K562 (cell line): ENCODE results near the gene GABRR1. TPM values are rescaled to one million over a fixed set of nuclear protein-coding genes. Genes with fewer than 3 reads are reported as not detected.

Experiments
- ATAC-seq: fragments of 200-7000 bp; cut with Tn5 transposase; 3 replicates; pipeline ENCODE4 v1.9.1; 2020; ENCODE audit warnings: moderate library complexity
- BruUV-seq: library from RNA; stranded (reverse); fragments of 400-500 nt; replicated peaks from 2 replicates; lab custom pipeline; 2021; lab: Mats Ljungman, UMichigan
- CTCF ChIA-PET: fragments of 300-600 bp; formaldehyde crosslinking; extraction: SDS; loops from one replicate; lab custom pipeline; 2021; ENCODE audit warnings: low intra/inter-chr PET ratio; lab: Yijun Ruan, JAX
- POLR2A ChIA-PET: fragments of 300-600, 350-650 bp; sonication (Branson Sonifier 250); formaldehyde crosslinking; extraction: SDS; loops from one replicate; lab custom pipeline; 2021; ENCODE audit warnings: antibody characterized with exemption, inconsistent platforms; lab: Yijun Ruan, JAX
- DNase-seq, 4 experiments: peaks; one replicate each; pipeline versions ENCODE4 v3.0.0 to v3.0.0-alpha.2; 2011 to 2018; ENCODE audit warnings: low spot score in 3 of 4, mixed read lengths in 3 of 4; ENCODE audit errors: extremely low read depth in 1 of 4
- FAIRE-seq: peaks from 2 replicates; lab custom pipeline; 2011; peaks lifted over from hg19 to GRCh38; lab: Jason Lieb, UNC
- H2AFZ ChIP-seq: 2 replicates; pipeline ENCODE4 v1.6.0; 2011; ENCODE audit warnings: low read depth, low read length, control low read depth, inconsistent platforms
- H3K27ac ChIP-seq: fragments of 200-600 bp; 3 replicates; pipeline ENCODE4 v1.8.0; 2011; ENCODE audit warnings: low read depth, mild to moderate bottlenecking, control low read depth, inconsistent platforms, low read length, moderate library complexity, mixed read lengths; ENCODE audit errors: extremely low read depth
- H3K27me3 ChIP-seq, 2 experiments: fragments of 300-600 bp in 1 of 2; 2 replicates in 1 of 2; 3 replicates in 1 of 2; pipeline versions ENCODE4 v1.6.0 to v1.8.0; 2011; ENCODE audit warnings: inconsistent platforms in 2 of 2, low read length in 2 of 2, mild to moderate bottlenecking in 1 of 2, mixed read lengths in 1 of 2, moderate library complexity in 1 of 2; ENCODE audit not compliant: control insufficient read depth in 2 of 2, insufficient read depth in 2 of 2
- H3K36me3 ChIP-seq: fragments of 300-600 bp; 3 replicates; pipeline ENCODE4 v1.8.0; 2011; ENCODE audit warnings: mild to moderate bottlenecking, low read length, inconsistent platforms; ENCODE audit not compliant: control insufficient read depth, insufficient read depth
- H3K4me1 ChIP-seq, 2 experiments: fragments of 200-600 bp in 1 of 2; replicated peaks in 1 of 2; 2 replicates in 1 of 2; 3 replicates in 1 of 2; pipeline versions ENCODE4 v1.5.1 to v1.8.0; 2011; ENCODE audit warnings: inconsistent platforms in 2 of 2, low read length in 2 of 2, mild to moderate bottlenecking in 1 of 2, mixed read lengths in 1 of 2, moderate library complexity in 1 of 2; ENCODE audit not compliant: control insufficient read depth in 2 of 2, insufficient read depth in 2 of 2
- H3K4me2 ChIP-seq: 2 replicates; pipeline ENCODE4 v1.6.1; 2011; ENCODE audit warnings: low read length, control low read depth, inconsistent platforms, mixed read lengths; ENCODE audit not compliant: insufficient read depth
- H3K4me3 ChIP-seq: fragments of 200-600 bp; sonication (generic), shearing (Covaris generic); 2 replicates; pipeline ENCODE4 v1.5.1; 2016; ENCODE audit warnings: control low read depth, inconsistent platforms
- H3K79me2 ChIP-seq: fragments of 200-600 bp; 3 replicates; pipeline ENCODE4 v1.8.0; 2011; ENCODE audit warnings: low read length, inconsistent platforms; ENCODE audit not compliant: control insufficient read depth, insufficient read depth
- H3K9ac ChIP-seq, 2 experiments: 2 replicates each; pipeline versions ENCODE4 v1.6.0 to v1.6.1; 2011; ENCODE audit warnings: low read depth in 2 of 2, low read length in 2 of 2, control low read depth in 1 of 2, inconsistent platforms in 1 of 2, mild to moderate bottlenecking in 1 of 2, mixed read lengths in 1 of 2; ENCODE audit not compliant: insufficient read depth in 1 of 2
- H3K9me1 ChIP-seq: one replicate; pipeline ENCODE4 v1.6.0; 2011; ENCODE audit warnings: inconsistent platforms, mild to moderate bottlenecking, low read length, moderate library complexity; ENCODE audit not compliant: control insufficient read depth, insufficient read depth
- H3K9me3 ChIP-seq: replicated peaks from 2 replicates; pipeline ENCODE4 v1.5.1; 2011; ENCODE audit warnings: low read depth, low read length, inconsistent platforms; ENCODE audit not compliant: control insufficient read depth, insufficient read depth
- H4K20me1 ChIP-seq: replicated peaks from 2 replicates; pipeline ENCODE4 v1.6.1; 2011; ENCODE audit warnings: low read length, inconsistent platforms, mixed read lengths; ENCODE audit not compliant: control insufficient read depth, insufficient read depth
- C11orf30 ChIP-seq: fragments of 450-650 bp; IDR thresholded peaks from 2 replicates; pipeline ENCODE4 v1.6.1; 2016; ENCODE audit warnings: low read depth, mild to moderate bottlenecking
- CBX8 ChIP-seq: fragments of 200-600 bp; sonication (generic); IDR thresholded peaks from 2 replicates; pipeline ENCODE4 v1.6.1; 2012; ENCODE audit warnings: borderline replicate concordance, mixed run types, low read depth, mild to moderate bottlenecking, moderate library complexity, mixed read lengths, low read length, control low read depth, inconsistent platforms; ENCODE audit not compliant: poor library complexity, severe bottlenecking; ENCODE audit errors: extremely low read depth
- JUND ChIP-seq, 2 experiments: IDR thresholded peaks; 2 replicates in 1 of 2; 3 replicates in 1 of 2; pipeline ENCODE4 v1.6.1; 2011; ENCODE audit warnings: borderline replicate concordance in 2 of 2, low read depth in 2 of 2, low read length in 2 of 2, improper control_type of control experiment in 1 of 2, missing biosample characterization in 1 of 2, missing genetic modification characterization in 1 of 2, missing genetic modification reagents in 1 of 2
- KDM1A ChIP-seq, 2 experiments: fragments of 450-650 bp; IDR thresholded peaks; 2 replicates each; pipeline ENCODE4 v1.6.1; 2016; ENCODE audit warnings: mild to moderate bottlenecking in 2 of 2
- NFATC3 ChIP-seq: fragments of 450-650 bp; IDR thresholded peaks from 2 replicates; pipeline ENCODE4 v1.6.1; 2017; ENCODE audit warnings: mild to moderate bottlenecking
- PYGO2 ChIP-seq: fragments of 450-650 bp; IDR thresholded peaks from 2 replicates; pipeline ENCODE4 v1.6.1; 2016; ENCODE audit warnings: mild to moderate bottlenecking, missing genetic modification characterization, moderate library complexity, missing compliant biosample characterization
- SRSF7 ChIP-seq: fragments of 200-400 bp; formaldehyde crosslinking; optimal IDR thresholded peaks from 2 replicates; pipeline ENCODE3; 2017; ENCODE audit warnings: mild to moderate bottlenecking, low read depth, low read length
- ZBTB17 ChIP-seq: fragments of 450-650 bp; formaldehyde crosslinking; IDR thresholded peaks from 2 replicates; pipeline ENCODE4 v1.4.0; 2020; ENCODE audit warnings: mild to moderate bottlenecking
- ZNF316 ChIP-seq: fragments of 450-650 bp; IDR thresholded peaks from 2 replicates; pipeline ENCODE4 v1.6.1; 2016
- ZNF785 ChIP-seq: fragments of 250-450 bp; sonication (Bioruptor Pico); IDR thresholded peaks from 2 replicates; pipeline ENCODE4 v1.4.0; 2020; ENCODE audit warnings: mild to moderate bottlenecking
- ZSCAN32 ChIP-seq: fragments of 450-650 bp; formaldehyde crosslinking; IDR thresholded peaks from 2 replicates; pipeline ENCODE4 v1.4.0; 2020; ENCODE audit warnings: mild to moderate bottlenecking, moderate library complexity
- WGBS: fragments of 100-300 bp; shearing (Covaris generic); methylation state at CpG from one replicate; pipeline ENCODE4 v1.1.6; 2016; ENCODE audit warnings: low coverage, mixed read lengths; ENCODE audit not compliant: insufficient coverage; ENCODE audit errors: missing lambda C conversion rate; 5-methylcytosine and 5-hydroxymethylcytosine counted together
- in situ Hi-C: fragments of 300-500 bp; cut with MboI; formaldehyde crosslinking; loops from 4 replicates; pipeline ENCODE4 v1.15.0; 2018; ENCODE audit warnings: inconsistent platforms, mixed read lengths
- intact Hi-C: fragments of 100-400 bp; cut with micrococcal nuclease; formaldehyde crosslinking; loops from 2 replicates; pipeline ENCODE4 v1.14.2; 2022
- polyA plus RNA-seq, 8 experiments: library from polyadenylated mRNA; depleted of rRNA in 4 of 8; stranded (reverse) in 5 of 8; unstranded in 3 of 8; fragments of >200 nt; fragmentation: Nextera tagmentation in 2 of 8; fragmentation: Illumina TruSeq in 1 of 8; extraction: Ambion mirVana in 2 of 8; extraction: Trizol in 1 of 8; gene quantifications; 2 replicates each; pipeline versions ENCODE4 v1.2.1 to v1.2.3, GENCODE V29; 2011 to 2014; ENCODE audit warnings: inconsistent platforms in 1 of 8, missing spikeins in 1 of 8
- total RNA-seq, 7 experiments: library from RNA; depleted of rRNA in 6 of 7; stranded (reverse); fragments of >200 nt in 6 of 7; fragmentation: Illumina TruSeq in 2 of 7; extraction: Trizol in 2 of 7; gene quantifications; 2 replicates each; pipeline versions ENCODE4 v1.2.1 to v1.2.3, GENCODE V29; 2011 to 2021; ENCODE audit warnings: low replicate concordance in 1 of 7
- TF ChIP-seq, protein P1 (sequence below): sonication (generic); formaldehyde crosslinking; IDR thresholded peaks from 2 replicates; pipeline ENCODE4 v1.8.0; 2022; ENCODE audit warnings: mild to moderate bottlenecking, missing genetic modification reagents
- TF ChIP-seq, protein P2 (sequence below): sonication (generic); formaldehyde crosslinking; IDR thresholded peaks from 2 replicates; pipeline ENCODE4 v1.8.1; 2023; ENCODE audit warnings: mild to moderate bottlenecking, missing genetic modification reagents, moderate library complexity
- TF ChIP-seq, protein P3 (sequence below): fragments of 450-650 bp; formaldehyde crosslinking; IDR thresholded peaks from 2 replicates; pipeline ENCODE4 v1.4.0; 2020; ENCODE audit warnings: mild to moderate bottlenecking
- TF ChIP-seq, protein P4 (sequence below): sonication (generic); formaldehyde crosslinking; IDR thresholded peaks from 2 replicates; pipeline ENCODE4 v1.9.0; 2022; ENCODE audit warnings: mild to moderate bottlenecking, missing genetic modification reagents

The GABRR1 gene
- total and polyA plus RNA-seq, 9 of the 15 experiments (the other 6 are each of a cell fraction or from before 2014, with no cell fraction given): not detected

DNA sequence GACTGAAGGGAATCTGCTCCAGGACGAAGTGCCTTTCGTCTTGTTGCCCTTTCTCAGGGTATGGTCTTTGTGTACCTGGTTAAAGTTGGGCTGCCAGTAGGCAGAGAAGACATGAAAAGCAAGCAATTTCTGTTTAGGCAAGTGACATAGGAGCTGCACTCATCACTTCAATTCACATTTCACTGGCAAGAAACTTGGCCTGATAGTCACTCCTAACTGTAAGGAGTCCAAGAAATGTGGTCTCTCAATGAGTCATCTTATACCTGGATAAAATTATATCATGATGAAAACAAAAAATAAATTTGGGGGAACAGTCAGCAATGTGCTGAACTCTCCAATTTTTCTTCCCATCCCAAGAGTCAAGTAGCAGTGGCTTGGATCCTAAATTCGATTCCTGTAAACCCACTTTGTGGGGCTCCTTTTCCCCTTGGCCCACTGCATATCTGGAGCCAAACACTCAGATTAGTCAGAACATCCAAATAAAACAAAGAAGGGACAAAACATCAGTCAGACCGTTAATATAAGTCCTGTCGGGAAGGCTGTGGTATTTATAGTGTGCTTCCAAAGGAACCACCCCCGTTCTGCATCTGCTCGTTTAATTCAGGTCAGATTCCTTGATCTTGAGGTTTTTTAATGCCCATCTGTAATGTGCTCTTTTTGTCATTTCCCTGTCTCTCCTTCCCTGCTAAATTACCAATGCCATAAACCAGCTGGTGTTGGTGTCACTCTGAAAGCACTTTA, 5.0 kb upstream of the GABRR1 start:
- no peaks in the 10 kb centered on the region for H3K79me2 ChIP-seq
- H4K20me1 ChIP-seq: no peaks in the 10 kb centered on the region
- WGBS: 1% methylated on average over 7 of the region's 7 CpGs
- H3K36me3 ChIP-seq: no peaks in the 10 kb centered on the region
- CTCF ChIA-PET: no interaction called here
- H3K9me3 ChIP-seq: no peaks in the 10 kb centered on the region
- H3K4me2 ChIP-seq: no peak overlapping the region
- no peak overlapping the region for H3K9ac ChIP-seq
- no peak overlapping the region for H2AFZ ChIP-seq
- no peak for ATAC-seq
- H3K4me3 ChIP-seq: no peak overlapping the region
- POLR2A ChIA-PET: interaction anchor here (0.8 kb wide), 1 partner anchor 258 kb away, joined by 4 read pairs; the partner anchor contains the start of gene RNGTT
- in situ Hi-C loops (no loop called here), intact Hi-C loops (no loop called here)
- no peaks in the 10 kb centered on the region; a peak in 1 of 5 replicates for H3K4me1 ChIP-seq
- no peak overlapping the region for H3K27ac ChIP-seq
- no peak for DNase-seq
- H3K9me1 ChIP-seq: no peaks in the 10 kb centered on the region
- peaks cover 11 to 22% of the 10 kb centered on the region in 2 experiments; a peak in 4 of 5 replicates for H3K27me3 ChIP-seq
- no peak for FAIRE-seq
- BruUV-seq: no TSS peak
- TF ChIP-seq SRSF7 (no peak), KDM1A (IDR thresholded peaks at IDR 0.05) (no peak), JUND (IDR thresholded peaks at IDR 0.05; ENCODE audit: borderline replicate concordance, low read depth, low read length) (no peak), JUND (tag; IDR thresholded peaks at IDR 0.05; ENCODE audit: borderline replicate concordance, low read depth, low read length) (no peak), PYGO2 (tag) (no peak), NFATC3 (no peak), ZNF316 (no peak), C11orf30 (no peak), CBX8 (no peak), ZSCAN32 (CRISPR knock-in tag) (no peak), ZBTB17 (CRISPR knock-in tag) (no peak), ZNF785 (CRISPR knock-in tag) (no peak)
- TF ChIP-seq, protein P1, sequence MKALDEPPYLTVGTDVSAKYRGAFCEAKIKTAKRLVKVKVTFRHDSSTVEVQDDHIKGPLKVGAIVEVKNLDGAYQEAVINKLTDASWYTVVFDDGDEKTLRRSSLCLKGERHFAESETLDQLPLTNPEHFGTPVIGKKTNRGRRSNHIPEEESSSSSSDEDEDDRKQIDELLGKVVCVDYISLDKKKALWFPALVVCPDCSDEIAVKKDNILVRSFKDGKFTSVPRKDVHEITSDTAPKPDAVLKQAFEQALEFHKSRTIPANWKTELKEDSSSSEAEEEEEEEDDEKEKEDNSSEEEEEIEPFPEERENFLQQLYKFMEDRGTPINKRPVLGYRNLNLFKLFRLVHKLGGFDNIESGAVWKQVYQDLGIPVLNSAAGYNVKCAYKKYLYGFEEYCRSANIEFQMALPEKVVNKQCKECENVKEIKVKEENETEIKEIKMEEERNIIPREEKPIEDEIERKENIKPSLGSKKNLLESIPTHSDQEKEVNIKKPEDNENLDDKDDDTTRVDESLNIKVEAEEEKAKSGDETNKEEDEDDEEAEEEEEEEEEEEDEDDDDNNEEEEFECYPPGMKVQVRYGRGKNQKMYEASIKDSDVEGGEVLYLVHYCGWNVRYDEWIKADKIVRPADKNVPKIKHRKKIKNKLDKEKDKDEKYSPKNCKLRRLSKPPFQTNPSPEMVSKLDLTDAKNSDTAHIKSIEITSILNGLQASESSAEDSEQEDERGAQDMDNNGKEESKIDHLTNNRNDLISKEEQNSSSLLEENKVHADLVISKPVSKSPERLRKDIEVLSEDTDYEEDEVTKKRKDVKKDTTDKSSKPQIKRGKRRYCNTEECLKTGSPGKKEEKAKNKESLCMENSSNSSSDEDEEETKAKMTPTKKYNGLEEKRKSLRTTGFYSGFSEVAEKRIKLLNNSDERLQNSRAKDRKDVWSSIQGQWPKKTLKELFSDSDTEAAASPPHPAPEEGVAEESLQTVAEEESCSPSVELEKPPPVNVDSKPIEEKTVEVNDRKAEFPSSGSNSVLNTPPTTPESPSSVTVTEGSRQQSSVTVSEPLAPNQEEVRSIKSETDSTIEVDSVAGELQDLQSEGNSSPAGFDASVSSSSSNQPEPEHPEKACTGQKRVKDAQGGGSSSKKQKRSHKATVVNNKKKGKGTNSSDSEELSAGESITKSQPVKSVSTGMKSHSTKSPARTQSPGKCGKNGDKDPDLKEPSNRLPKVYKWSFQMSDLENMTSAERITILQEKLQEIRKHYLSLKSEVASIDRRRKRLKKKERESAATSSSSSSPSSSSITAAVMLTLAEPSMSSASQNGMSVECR (CRISPR knock-in tag): no peak
- TF ChIP-seq, protein P2, sequence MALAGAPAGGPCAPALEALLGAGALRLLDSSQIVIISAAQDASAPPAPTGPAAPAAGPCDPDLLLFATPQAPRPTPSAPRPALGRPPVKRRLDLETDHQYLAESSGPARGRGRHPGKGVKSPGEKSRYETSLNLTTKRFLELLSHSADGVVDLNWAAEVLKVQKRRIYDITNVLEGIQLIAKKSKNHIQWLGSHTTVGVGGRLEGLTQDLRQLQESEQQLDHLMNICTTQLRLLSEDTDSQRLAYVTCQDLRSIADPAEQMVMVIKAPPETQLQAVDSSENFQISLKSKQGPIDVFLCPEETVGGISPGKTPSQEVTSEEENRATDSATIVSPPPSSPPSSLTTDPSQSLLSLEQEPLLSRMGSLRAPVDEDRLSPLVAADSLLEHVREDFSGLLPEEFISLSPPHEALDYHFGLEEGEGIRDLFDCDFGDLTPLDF: no peak
- TF ChIP-seq, protein P3, sequence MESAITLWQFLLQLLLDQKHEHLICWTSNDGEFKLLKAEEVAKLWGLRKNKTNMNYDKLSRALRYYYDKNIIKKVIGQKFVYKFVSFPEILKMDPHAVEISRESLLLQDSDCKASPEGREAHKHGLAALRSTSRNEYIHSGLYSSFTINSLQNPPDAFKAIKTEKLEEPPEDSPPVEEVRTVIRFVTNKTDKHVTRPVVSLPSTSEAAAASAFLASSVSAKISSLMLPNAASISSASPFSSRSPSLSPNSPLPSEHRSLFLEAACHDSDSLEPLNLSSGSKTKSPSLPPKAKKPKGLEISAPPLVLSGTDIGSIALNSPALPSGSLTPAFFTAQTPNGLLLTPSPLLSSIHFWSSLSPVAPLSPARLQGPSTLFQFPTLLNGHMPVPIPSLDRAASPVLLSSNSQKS (CRISPR knock-in tag): no peak
- TF ChIP-seq, protein P4, sequence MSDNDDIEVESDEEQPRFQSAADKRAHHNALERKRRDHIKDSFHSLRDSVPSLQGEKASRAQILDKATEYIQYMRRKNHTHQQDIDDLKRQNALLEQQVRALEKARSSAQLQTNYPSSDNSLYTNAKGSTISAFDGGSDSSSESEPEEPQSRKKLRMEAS (CRISPR knock-in tag): no peak
